GM12864 (cell line): ENCODE data around the gene SLC25A17.
A peak's percentile ranks its signal among the peaks of the same experiment; 100 is the strongest.
"Not testable (repeated sequence)": the region's sequence is repeated elsewhere in the genome, so short reads cannot be mapped to it uniquely, and the experiment has no call there.

Experiments used
- DNase-seq: peaks from one replicate; pipeline ENCODE4 v3.0.0-alpha.2; 2011; ENCODE audit warnings: low read depth
- H3K4me3 ChIP-seq: 2 replicates; pipeline ENCODE4 v1.5.1; 2011; ENCODE audit warnings: mild to moderate bottlenecking, low read depth, low read length, control low read depth
- TF ChIP-seq, protein P1 (sequence below): IDR thresholded peaks from 2 replicates; pipeline ENCODE4 v1.5.1; 2011; ENCODE audit warnings: low read depth, mild to moderate bottlenecking, moderate library complexity, low read length, control low read depth, inconsistent platforms; ENCODE audit errors: missing control alignments

The SLC25A17 gene

DNA sequence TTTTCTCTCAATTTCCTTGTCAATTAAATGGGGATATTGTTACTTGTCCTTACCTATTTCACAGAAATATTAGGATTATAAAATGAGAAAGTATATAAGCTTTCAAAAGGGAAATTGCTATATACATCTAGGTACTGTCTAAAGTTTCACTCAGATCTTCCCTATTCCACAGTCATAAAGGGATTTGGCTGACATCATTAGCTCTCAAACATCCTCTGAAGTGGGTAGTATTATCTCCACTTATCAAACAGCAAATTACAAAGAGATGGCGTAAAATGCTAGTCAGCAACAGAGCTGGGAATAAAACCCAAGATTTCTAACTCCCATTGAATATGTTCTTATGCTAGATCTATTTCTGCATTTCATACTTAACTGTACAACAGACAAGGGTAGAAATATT lies 50.9 kb downstream of the SLC25A17 start:
- TF ChIP-seq, protein P1, sequence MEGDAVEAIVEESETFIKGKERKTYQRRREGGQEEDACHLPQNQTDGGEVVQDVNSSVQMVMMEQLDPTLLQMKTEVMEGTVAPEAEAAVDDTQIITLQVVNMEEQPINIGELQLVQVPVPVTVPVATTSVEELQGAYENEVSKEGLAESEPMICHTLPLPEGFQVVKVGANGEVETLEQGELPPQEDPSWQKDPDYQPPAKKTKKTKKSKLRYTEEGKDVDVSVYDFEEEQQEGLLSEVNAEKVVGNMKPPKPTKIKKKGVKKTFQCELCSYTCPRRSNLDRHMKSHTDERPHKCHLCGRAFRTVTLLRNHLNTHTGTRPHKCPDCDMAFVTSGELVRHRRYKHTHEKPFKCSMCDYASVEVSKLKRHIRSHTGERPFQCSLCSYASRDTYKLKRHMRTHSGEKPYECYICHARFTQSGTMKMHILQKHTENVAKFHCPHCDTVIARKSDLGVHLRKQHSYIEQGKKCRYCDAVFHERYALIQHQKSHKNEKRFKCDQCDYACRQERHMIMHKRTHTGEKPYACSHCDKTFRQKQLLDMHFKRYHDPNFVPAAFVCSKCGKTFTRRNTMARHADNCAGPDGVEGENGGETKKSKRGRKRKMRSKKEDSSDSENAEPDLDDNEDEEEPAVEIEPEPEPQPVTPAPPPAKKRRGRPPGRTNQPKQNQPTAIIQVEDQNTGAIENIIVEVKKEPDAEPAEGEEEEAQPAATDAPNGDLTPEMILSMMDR, result no peak
- no peak overlapping the region for H3K4me3 ChIP-seq
- no peak for DNase-seq

DNA sequence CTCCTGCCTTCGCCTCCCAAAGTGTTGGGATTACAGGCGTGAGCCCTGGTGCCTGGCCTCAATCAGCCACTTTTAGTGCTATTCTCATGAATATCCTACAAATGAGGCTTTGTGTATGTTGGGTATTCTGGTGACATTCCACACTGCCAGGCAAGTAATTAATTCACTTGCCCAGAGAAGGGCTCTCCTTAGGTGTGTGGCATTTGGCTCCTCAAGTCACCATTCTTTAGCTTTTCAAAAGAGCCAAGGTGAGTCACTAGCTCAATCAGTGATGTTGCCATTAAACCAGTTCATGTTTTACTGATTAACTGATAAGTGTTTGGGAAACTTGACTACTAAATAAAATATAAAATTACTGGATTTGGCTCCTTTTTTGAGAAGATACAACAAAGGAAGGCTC lies 52.2 kb downstream of the SLC25A17 start:
- no peak for DNase-seq
- no peak overlapping the region for H3K4me3 ChIP-seq
- TF ChIP-seq, protein P1, result no peak

DNA sequence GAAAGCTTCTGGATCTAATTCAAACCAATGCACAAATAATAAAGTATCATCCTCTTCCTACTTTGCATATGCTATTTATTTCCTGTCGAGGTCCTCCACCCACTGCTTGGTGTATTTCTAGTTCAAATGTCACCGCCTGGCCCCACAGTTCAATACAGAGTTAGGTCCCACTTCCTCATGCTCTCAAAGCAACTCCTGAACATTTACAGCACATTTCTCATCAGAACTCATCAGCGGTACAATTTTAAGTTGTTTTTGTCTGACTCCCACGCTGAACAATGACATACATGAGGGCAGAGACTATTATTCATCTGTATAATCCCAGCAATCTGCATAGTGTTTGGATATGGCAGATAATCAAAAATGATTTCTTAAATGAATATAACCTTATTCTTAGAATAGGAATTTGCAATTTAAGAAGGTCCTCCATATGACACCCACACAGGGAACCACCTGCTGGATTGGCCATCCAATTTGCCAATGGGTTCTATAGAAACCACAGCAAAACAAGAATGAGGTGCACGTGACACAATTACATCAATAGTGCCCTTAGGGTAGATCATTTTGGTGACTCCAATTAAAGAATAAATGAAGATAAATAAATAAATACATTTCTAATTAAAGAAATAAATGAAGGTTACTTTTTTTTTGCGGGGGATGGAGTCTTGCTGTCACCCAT lies 54.2 kb downstream of the SLC25A17 start:
- TF ChIP-seq, protein P1, result no peak
- no peak overlapping the region for H3K4me3 ChIP-seq
- peak; percentile 68 for DNase-seq

DNA sequence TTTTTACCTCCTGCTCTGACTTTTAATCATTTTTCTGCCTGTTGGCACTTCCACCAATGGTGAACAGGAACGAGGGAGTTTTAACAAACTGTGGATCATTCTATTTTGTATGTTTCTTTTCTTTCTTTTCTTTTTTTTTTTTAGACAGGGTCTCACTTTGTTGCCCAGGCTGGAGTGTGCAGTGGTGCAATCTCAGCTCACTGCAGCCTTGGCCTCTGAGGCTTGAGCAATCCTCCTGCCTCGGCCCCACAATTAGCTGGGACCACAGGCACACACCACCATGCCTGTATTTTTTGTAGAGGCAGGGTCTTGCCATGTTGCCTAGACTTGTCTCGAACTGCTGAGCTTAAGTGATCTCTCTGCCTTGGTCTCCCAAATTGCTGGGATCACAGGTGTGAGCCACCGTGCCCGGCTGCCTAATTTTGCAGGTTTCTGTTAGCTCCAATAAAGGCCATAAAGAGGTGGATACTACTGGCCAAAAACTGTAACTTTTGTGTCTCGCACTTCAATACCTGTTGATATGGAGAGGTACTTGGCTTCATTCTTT lies 59.8 kb downstream of the SLC25A17 start:
- H3K4me3 ChIP-seq, result no peak overlapping the region
- no peak for DNase-seq

DNA sequence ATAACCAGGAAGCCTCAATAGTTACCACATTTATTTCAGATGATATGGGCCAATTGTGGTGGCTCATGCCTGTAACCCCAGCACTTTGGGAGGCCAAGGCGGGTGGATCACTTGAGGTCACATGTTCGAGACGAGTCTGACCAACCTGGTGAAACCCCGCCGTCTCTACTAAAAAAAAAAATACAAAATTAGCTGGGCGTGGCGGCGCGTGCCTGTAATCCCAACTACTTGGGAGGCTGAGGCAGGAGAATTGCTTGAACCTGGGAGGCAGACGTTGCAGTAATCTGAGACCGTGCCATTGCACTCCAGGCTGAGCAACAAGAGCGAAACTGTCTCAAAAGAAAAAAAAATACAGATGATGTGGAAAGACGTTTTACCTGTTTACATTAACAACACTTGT lies 60.3 kb downstream of the SLC25A17 start:
- not testable (repeated sequence) for H3K4me3 ChIP-seq

More for the DNA sequence above, 59.8 kb downstream of the SLC25A17 start:
- TF ChIP-seq, protein P1, result no peak

DNA sequence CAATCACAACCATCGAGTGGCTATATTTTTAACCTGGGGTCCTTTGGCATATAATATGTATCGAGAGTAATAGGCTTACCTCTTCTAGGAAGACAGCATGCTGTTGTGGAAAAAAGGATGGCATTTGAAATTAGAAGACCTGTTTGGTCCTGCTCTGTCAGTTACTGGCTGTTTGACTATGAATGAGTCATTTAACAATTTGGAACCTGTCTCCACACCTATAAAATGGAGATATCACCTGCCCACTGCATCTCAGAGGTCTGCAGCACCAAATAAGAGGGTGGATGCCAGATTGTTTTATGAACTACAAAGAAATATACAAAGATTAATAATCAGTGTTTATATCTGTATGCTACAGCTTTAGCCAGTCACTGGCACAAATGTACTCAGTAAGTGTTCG lies 60.8 kb downstream of the SLC25A17 start:
- no peak for DNase-seq
- TF ChIP-seq, protein P1, result no peak
- H3K4me3 ChIP-seq, result no peak overlapping the region

More for the DNA sequence above, 60.3 kb downstream of the SLC25A17 start:
- DNase-seq, result not testable (repeated sequence)

DNA sequence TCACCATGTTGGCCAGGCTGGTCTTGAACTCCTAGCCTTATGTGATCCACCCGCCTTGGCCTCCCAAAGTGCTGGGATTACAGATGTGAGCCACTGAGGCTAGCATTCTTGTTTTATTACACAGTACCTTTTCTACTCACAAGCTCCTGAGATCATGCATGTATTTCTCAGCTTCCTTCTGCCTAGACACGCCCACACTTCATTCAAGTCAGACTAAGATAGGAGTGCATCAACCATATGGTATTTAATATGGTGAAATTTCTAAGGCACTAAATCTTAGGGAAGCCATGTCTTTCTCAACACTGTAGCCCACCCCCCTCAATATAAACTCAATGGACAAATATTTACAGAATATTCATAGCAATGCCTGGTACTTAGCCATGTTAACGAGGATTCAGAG lies 62.1 kb downstream of the SLC25A17 start:
- TF ChIP-seq, protein P1, result no peak
- no peak for DNase-seq
- H3K4me3 ChIP-seq, result no peak overlapping the region
